Natural killer cell (primary cell): ENCODE results near the gene CHST3. TPM values are rescaled to one million over a fixed set of nuclear protein-coding genes. Genes with fewer than 3 reads are reported as not detected.

Source experiments
- ATAC-seq, 3 donors: fragments of 150-1000 bp in 2 of 3; fragments of 200-7000 bp in 1 of 3; cut with Tn5 transposase; 1 replicate in 1 of 3; 2 replicates in 2 of 3; pipeline ENCODE4 v1.10.0; 2021; ENCODE audit warnings: mild to moderate bottlenecking in 2 of 3, moderate library complexity in 2 of 3
- DNase-seq, 2 donors: peaks; one replicate each; pipeline versions ENCODE4 v3.0.0 to v3.0.0-alpha.2; 2013 to 2021; ENCODE audit warnings: mixed read lengths in 1 of 2
- H3K27ac ChIP-seq: one replicate; pipeline ENCODE4 v1.5.1; 2013; ENCODE audit warnings: mild to moderate bottlenecking, low read length
- H3K27me3 ChIP-seq: one replicate; pipeline ENCODE4 v1.6.1; 2013; ENCODE audit warnings: low read length; ENCODE audit not compliant: control insufficient read depth, insufficient read depth
- H3K36me3 ChIP-seq: one replicate; pipeline ENCODE4 v1.6.1; 2013; ENCODE audit warnings: low read length; ENCODE audit not compliant: control insufficient read depth, insufficient read depth
- H3K4me1 ChIP-seq: one replicate; pipeline ENCODE4 v1.6.1; 2013; ENCODE audit warnings: low read length; ENCODE audit not compliant: control insufficient read depth, insufficient read depth
- H3K4me3 ChIP-seq: one replicate; pipeline ENCODE4 v1.5.1; 2013; ENCODE audit warnings: low read length
- H3K9me3 ChIP-seq: one replicate; pipeline ENCODE4 v1.6.1; 2013; ENCODE audit warnings: low read length; ENCODE audit not compliant: control insufficient read depth, insufficient read depth
- H3K27ac Mint-ChIP-seq, 2 donors: one replicate each; pipeline ENCODE4 v1.8.0; 2022; ENCODE audit warnings: mild to moderate bottlenecking in 2 of 2, mixed read lengths in 2 of 2, moderate library complexity in 1 of 2
- H3K27me3 Mint-ChIP-seq, 2 donors: one replicate each; pipeline ENCODE4 v1.8.0; 2022; ENCODE audit warnings: low read depth in 2 of 2, mixed read lengths in 2 of 2
- H3K36me3 Mint-ChIP-seq: one replicate; pipeline ENCODE4 v1.8.0; 2022; ENCODE audit warnings: mixed read lengths
- H3K4me1 Mint-ChIP-seq, 2 donors: one replicate each; pipeline ENCODE4 v1.8.0; 2022; ENCODE audit warnings: mixed read lengths in 2 of 2
- H3K4me3 Mint-ChIP-seq: one replicate; pipeline ENCODE4 v1.8.0; 2022; ENCODE audit warnings: mild to moderate bottlenecking, moderate library complexity, mixed read lengths
- H3K9me3 Mint-ChIP-seq, 2 donors: one replicate each; pipeline ENCODE4 v1.8.0; 2022; ENCODE audit warnings: mixed read lengths in 2 of 2
- WGBS: methylation state at CpG from one replicate; pipeline ENCODE4 v1.1.7; 2013; ENCODE audit warnings: missing lambda C conversion rate; ENCODE audit not compliant: insufficient coverage; 5-methylcytosine and 5-hydroxymethylcytosine counted together
- intact Hi-C: fragments of 100-400 bp; cut with micrococcal nuclease; formaldehyde crosslinking; loops from one replicate; pipeline ENCODE4 v1.14.2; 2022
- total RNA-seq, 4 donors: library from RNA; stranded (reverse); fragments of 120-200 nt in 1 of 4; gene quantifications; one replicate each; pipeline versions ENCODE4 v1.2.3 to v1.2.4, GENCODE V29; 2013 to 2022
- TF ChIP-seq, protein P1 (sequence below): fragments of 200-600 bp; IDR thresholded peaks from one replicate; pipeline ENCODE4 v1.8.0; 2022; ENCODE audit warnings: antibody characterized with exemption

The CHST3 gene
- total RNA-seq, 3 donors from 2014 or later (not counting 1 experiment from before 2014, with no cell fraction given) = not detected

GRCh38 chr10:72019085-72019876, 55.1 kb downstream of the CHST3 start:
- Mint-ChIP-seq H3K27me3 (no peaks in the 10 kb centered on the region), H3K4me1 (peaks cover 5 to 7% of the 10 kb centered on the region in 2 donors), H3K36me3 (no peaks in the 10 kb centered on the region), H3K9me3 (no peaks in the 10 kb centered on the region), H3K4me3 (no peak overlapping the region), H3K27ac (no peak overlapping the region)
- no peaks in the 10 kb centered on the region for H3K9me3 ChIP-seq
- DNase-seq = no peak
- 87% methylated on average over 11 of the region's 11 CpGs for WGBS
- H3K36me3 ChIP-seq = no peaks in the 10 kb centered on the region
- TF ChIP-seq, protein P1, sequence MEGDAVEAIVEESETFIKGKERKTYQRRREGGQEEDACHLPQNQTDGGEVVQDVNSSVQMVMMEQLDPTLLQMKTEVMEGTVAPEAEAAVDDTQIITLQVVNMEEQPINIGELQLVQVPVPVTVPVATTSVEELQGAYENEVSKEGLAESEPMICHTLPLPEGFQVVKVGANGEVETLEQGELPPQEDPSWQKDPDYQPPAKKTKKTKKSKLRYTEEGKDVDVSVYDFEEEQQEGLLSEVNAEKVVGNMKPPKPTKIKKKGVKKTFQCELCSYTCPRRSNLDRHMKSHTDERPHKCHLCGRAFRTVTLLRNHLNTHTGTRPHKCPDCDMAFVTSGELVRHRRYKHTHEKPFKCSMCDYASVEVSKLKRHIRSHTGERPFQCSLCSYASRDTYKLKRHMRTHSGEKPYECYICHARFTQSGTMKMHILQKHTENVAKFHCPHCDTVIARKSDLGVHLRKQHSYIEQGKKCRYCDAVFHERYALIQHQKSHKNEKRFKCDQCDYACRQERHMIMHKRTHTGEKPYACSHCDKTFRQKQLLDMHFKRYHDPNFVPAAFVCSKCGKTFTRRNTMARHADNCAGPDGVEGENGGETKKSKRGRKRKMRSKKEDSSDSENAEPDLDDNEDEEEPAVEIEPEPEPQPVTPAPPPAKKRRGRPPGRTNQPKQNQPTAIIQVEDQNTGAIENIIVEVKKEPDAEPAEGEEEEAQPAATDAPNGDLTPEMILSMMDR = no peak
- intact Hi-C loops = no loop called here
- ATAC-seq = no peak
- H3K4me3 ChIP-seq = no peak overlapping the region
- no peaks in the 10 kb centered on the region for H3K27me3 ChIP-seq
- no peaks in the 10 kb centered on the region for H3K4me1 ChIP-seq
- no peak overlapping the region for H3K27ac ChIP-seq

GRCh38 chr10:72020914-72021809, 57.0 kb downstream of the CHST3 start:
- Mint-ChIP-seq H3K36me3 (no peaks in the 10 kb centered on the region), H3K9me3 (no peaks in the 10 kb centered on the region), H3K4me1 (peaks cover 5 to 7% of the 10 kb centered on the region in 2 donors), H3K27me3 (no peaks in the 10 kb centered on the region), H3K27ac (no peak overlapping the region), H3K4me3 (no peak overlapping the region)
- Histone ChIP-seq H3K9me3 (no peaks in the 10 kb centered on the region), H3K36me3 (no peaks in the 10 kb centered on the region), H3K4me3 (no peak overlapping the region), H3K27me3 (no peaks in the 10 kb centered on the region), H3K27ac (no peak overlapping the region), H3K4me1 (no peaks in the 10 kb centered on the region)
- intact Hi-C loops = no loop called here
- TF ChIP-seq, protein P1 = no peak
- 70% methylated on average over 9 of the region's 9 CpGs for WGBS
- DNase-seq (no peak), ATAC-seq (no peak)

- no peak overlapping the region for H3K27ac Mint-ChIP-seq
- ATAC-seq = no peak
- WGBS = 100% methylated on average over 5 of the region's 6 CpGs
- no peaks in the 10 kb centered on the region for H3K9me3 Mint-ChIP-seq
- TF ChIP-seq, protein P1 = no peak
- intact Hi-C loops = no loop called here
- H3K9me3 ChIP-seq = no peaks in the 10 kb centered on the region
- no peaks in the 10 kb centered on the region for H3K36me3 ChIP-seq
- no peak overlapping the region for H3K4me3 ChIP-seq
- H3K4me3 Mint-ChIP-seq = no peak overlapping the region
- DNase-seq = no peak
- H3K4me1 ChIP-seq = no peaks in the 10 kb centered on the region
- peaks cover 5 to 7% of the 10 kb centered on the region in 2 donors for H3K4me1 Mint-ChIP-seq
- no peaks in the 10 kb centered on the region for H3K36me3 Mint-ChIP-seq
- no peaks in the 10 kb centered on the region for H3K27me3 ChIP-seq
- no peaks in the 10 kb centered on the region for H3K27me3 Mint-ChIP-seq
- H3K27ac ChIP-seq = no peak overlapping the region
Observed at GRCh38 chr10:72022228-72022627, 58.0 kb downstream of the CHST3 start.
